PC-3 (cell line): ENCODE data around the gene MACROD2. TPM values are rescaled to one million over a fixed set of nuclear protein-coding genes. Genes with fewer than 3 reads are reported as not detected.

Experiments used
- ATAC-seq: fragments of 200-7000 bp; cut with Tn5 transposase; 2 replicates; pipeline ENCODE4 v1.9.1; 2020; ENCODE audit warnings: mild to moderate bottlenecking, moderate library complexity
- BruUV-seq: library from RNA; stranded (reverse); fragments of 400-500 nt; replicated peaks from 2 replicates; lab custom pipeline; 2021; lab: Mats Ljungman, UMichigan
- CTCF ChIA-PET: fragments of 300-600 bp; sonication (Branson Sonifier 250); formaldehyde crosslinking; loops from one replicate; lab custom pipeline; 2022; ENCODE audit warnings: antibody characterized with exemption; lab: Charles Lee
- POLR2A ChIA-PET: fragments of 300-600 bp; sonication (Branson Sonifier 250); formaldehyde crosslinking; loops from one replicate; lab custom pipeline; 2022; ENCODE audit warnings: antibody characterized with exemption; ENCODE audit not compliant: unreplicated experiment; lab: Charles Lee
- DNase-seq: peaks from one replicate; pipeline ENCODE4 v3.0.0-alpha.2; 2015
- H2AFZ ChIP-seq: fragments of 300-600 bp; sonication (generic); 2 replicates; pipeline ENCODE4 v1.6.0; 2016; ENCODE audit warnings: antibody characterized with exemption, low read length
- H3F3A ChIP-seq: fragments of 300-600 bp; sonication (generic); one replicate; pipeline ENCODE4 v1.6.0; 2017; ENCODE audit warnings: antibody characterized with exemption, low read length, control low read depth, mild to moderate bottlenecking; ENCODE audit not compliant: unreplicated experiment
- H3K27ac ChIP-seq: fragments of 300-600 bp; sonication (generic); 2 replicates; pipeline ENCODE4 v1.5.1; 2016; ENCODE audit warnings: mild to moderate bottlenecking, low read length
- H3K27me3 ChIP-seq: fragments of 300-600 bp; sonication (generic); 2 replicates; pipeline ENCODE4 v1.6.1; 2016; ENCODE audit warnings: low read length, mixed read lengths
- H3K36me3 ChIP-seq: fragments of 300-600 bp; sonication (generic); 2 replicates; pipeline ENCODE4 v1.6.1; 2016; ENCODE audit warnings: low read depth, mixed run types, low read length, mixed read lengths
- H3K4me1 ChIP-seq: fragments of 300-600 bp; sonication (generic); 2 replicates; pipeline ENCODE4 v1.5.1; 2016; ENCODE audit warnings: low read length; ENCODE audit not compliant: insufficient read depth
- H3K4me2 ChIP-seq: fragments of 300-600 bp; sonication (generic); 2 replicates; pipeline ENCODE4 v1.6.0; 2016; ENCODE audit warnings: low read length
- H3K4me3 ChIP-seq: fragments of 300-600 bp; sonication (generic); 2 replicates; pipeline ENCODE4 v1.5.1; 2016; ENCODE audit warnings: mild to moderate bottlenecking, low read length, mixed read lengths
- H3K79me2 ChIP-seq: fragments of 300-600 bp; sonication (generic); 2 replicates; pipeline ENCODE4 v1.6.1; 2017; ENCODE audit warnings: low read length, mixed read lengths
- H3K9ac ChIP-seq: fragments of 300-600 bp; sonication (generic); 2 replicates; pipeline ENCODE4 v1.6.0; 2016; ENCODE audit warnings: mild to moderate bottlenecking, low read length
- H3K9me2 ChIP-seq: fragments of 300-600 bp; sonication (generic); replicated peaks from 2 replicates; pipeline ENCODE4 v1.6.1; 2016; ENCODE audit warnings: mixed run types, low read length, mixed read lengths
- H3K9me3 ChIP-seq: fragments of 300-600 bp; sonication (generic); 2 replicates; pipeline ENCODE4 v1.6.1; 2016; ENCODE audit warnings: low read length, mixed read lengths
- H4K20me1 ChIP-seq: fragments of 300-600 bp; sonication (generic); 2 replicates; pipeline ENCODE4 v1.6.1; 2016; ENCODE audit warnings: low read length, mixed read lengths
- CTCF ChIP-seq: fragments of 300-600 bp; sonication (generic); conservative IDR thresholded peaks from 2 replicates; pipeline ENCODE4 v1.5.1; 2017; ENCODE audit warnings: antibody characterized with exemption, low read depth, mild to moderate bottlenecking, low read length
- EZH2 ChIP-seq: fragments of 300-600 bp; sonication (generic); IDR thresholded peaks from one replicate; pipeline ENCODE4 v1.6.1; 2017; ENCODE audit warnings: antibody characterized with exemption, mild to moderate bottlenecking, low read length; ENCODE audit not compliant: unreplicated experiment
- EZH2phosphoT487 ChIP-seq: fragments of 300-600 bp; sonication (generic); IDR thresholded peaks from 2 replicates; pipeline ENCODE4 v1.6.1; 2018; ENCODE audit warnings: mild to moderate bottlenecking, antibody characterized with exemption, low read length, borderline replicate concordance
- intact Hi-C: fragments of 100-400 bp; cut with micrococcal nuclease; formaldehyde crosslinking; loops from 2 replicates; pipeline ENCODE4 v1.9.0; 2023
- total RNA-seq: library from RNA; depleted of rRNA; stranded (reverse); fragments of >200 nt; gene quantifications from 2 replicates; pipeline ENCODE4 v1.2.3, GENCODE V29; 2014

MACROD2 gene
- total RNA-seq, 1 experiment from 2014 or later = 3.1 TPM

- BruUV-seq = no TSS peak
- intact Hi-C loops = no loop called here
- Histone ChIP-seq H3K9ac (no peak overlapping the region), H4K20me1 (no peaks in the 10 kb centered on the region), H2AFZ (no peak overlapping the region), H3K36me3 (no peaks in the 10 kb centered on the region), H3K79me2 (no peaks in the 10 kb centered on the region), H3K9me3 (no peaks in the 10 kb centered on the region), H3K4me3 (no peak overlapping the region), H3K4me1 (no peaks in the 10 kb centered on the region), H3K4me2 (no peak overlapping the region), H3F3A (no peaks in the 10 kb centered on the region), H3K27me3 (no peaks in the 10 kb centered on the region), H3K9me2 (no peaks in the 10 kb centered on the region), H3K27ac (no peak overlapping the region)
- TF ChIP-seq EZH2phosphoT487 (no peak), CTCF (no peak), EZH2 (no peak)
- ATAC-seq (no peak), DNase-seq (no peak)
- CTCF ChIA-PET = no interaction called here
- POLR2A ChIA-PET = no interaction called here
These were observed 1255.9 kb downstream of the MACROD2 start for GRCh38 chr20:15251171-15251570.

- Histone ChIP-seq H4K20me1 (no peaks in the 10 kb centered on the region), H3K4me1 (no peaks in the 10 kb centered on the region), H2AFZ (no peak overlapping the region), H3K4me3 (no peak overlapping the region), H3K9ac (no peak overlapping the region), H3K4me2 (no peak overlapping the region), H3K27me3 (no peaks in the 10 kb centered on the region), H3K9me3 (no peaks in the 10 kb centered on the region), H3K9me2 (no peaks in the 10 kb centered on the region), H3K27ac (no peak overlapping the region), H3K36me3 (no peaks in the 10 kb centered on the region), H3F3A (no peaks in the 10 kb centered on the region), H3K79me2 (no peaks in the 10 kb centered on the region)
- intact Hi-C loops = no loop called here
- DNase-seq = no peak
- BruUV-seq = no TSS peak
- ChIA-PET CTCF (no interaction called here), POLR2A (no interaction called here)
- TF ChIP-seq CTCF = no peak
- TF ChIP-seq EZH2phosphoT487 = no peak
- TF ChIP-seq EZH2 = no peak
- ATAC-seq = no peak
These were observed 1257.0 kb downstream of the MACROD2 start for GRCh38 chr20:15252304-15252703.

GRCh38 chr20:15253431-15253830 is 1258.1 kb downstream of the MACROD2 start:
- H3K4me1 ChIP-seq = no peaks in the 10 kb centered on the region
- H3K9me3 ChIP-seq = no peaks in the 10 kb centered on the region
- no peak for TF ChIP-seq EZH2phosphoT487
- TF ChIP-seq EZH2 = no peak
- TF ChIP-seq CTCF = no peak
- BruUV-seq = no TSS peak
- H3F3A ChIP-seq = no peaks in the 10 kb centered on the region
- H3K9ac ChIP-seq = no peak overlapping the region
- intact Hi-C loops = no loop called here
- H3K36me3 ChIP-seq = no peaks in the 10 kb centered on the region
- CTCF ChIA-PET = no interaction called here
- no peak overlapping the region for H3K4me2 ChIP-seq
- no peak overlapping the region for H3K27ac ChIP-seq
- no peaks in the 10 kb centered on the region for H3K9me2 ChIP-seq
- DNase-seq = no peak
- H3K27me3 ChIP-seq = no peaks in the 10 kb centered on the region
- H2AFZ ChIP-seq = no peak overlapping the region
- POLR2A ChIA-PET = no interaction called here
- H3K4me3 ChIP-seq = no peak overlapping the region
- no peaks in the 10 kb centered on the region for H4K20me1 ChIP-seq
- no peaks in the 10 kb centered on the region for H3K79me2 ChIP-seq
- no peak for ATAC-seq
